GOT3 (cell line): ENCODE data around the gene YIPF1.
"Not testable (repeated sequence)": the region's sequence is repeated elsewhere in the genome, so short reads cannot be mapped to it uniquely, and the experiment has no call there.

Experiments
- DNase-seq: peaks from one replicate; lab custom pipeline; 2025; ENCODE audit warnings: mixed read lengths; lab: John Stamatoyannopoulos, UW

Gene YIPF1

GRCh38 chr1:53837924-53838653 is 51.5 kb downstream of the YIPF1 start, which contains the start of gene NDC1:
Gene NDC1 (minus strand): TSS chr1:53838296. CDS start chr1:53838261, 35 bp downstream.
- DNase-seq, result peak; percentile 93

GRCh38 chr1:53837646-53837923 is 52.0 kb downstream of the YIPF1 start:
- DNase-seq, result no peak

GRCh38 chr1:53835491-53835890 is 54.1 kb downstream of the YIPF1 start:
- no peak for DNase-seq

GRCh38 chr1:53834776-53835175 is 54.8 kb downstream of the YIPF1 start:
- DNase-seq, result no peak

GRCh38 chr1:53833393-53833792 is 56.2 kb downstream of the YIPF1 start:
- DNase-seq, result no peak

GRCh38 chr1:53826367-53826766 is 63.2 kb downstream of the YIPF1 start:
- no peak for DNase-seq

GRCh38 chr1:53825306-53825705 is 64.3 kb downstream of the YIPF1 start:
- no peak for DNase-seq

- DNase-seq, result no peak
These were observed 66.7 kb downstream of the YIPF1 start for GRCh38 chr1:53822931-53823330.

- DNase-seq, result no peak
These were observed 68.2 kb downstream of the YIPF1 start for GRCh38 chr1:53821380-53821779.

- no peak for DNase-seq
These were observed 70.2 kb downstream of the YIPF1 start for GRCh38 chr1:53819387-53819786.

GRCh38 chr1:53816584-53816983 is 73.0 kb downstream of the YIPF1 start:
- DNase-seq, result not testable (repeated sequence)

GRCh38 chr1:53815484-53815883 is 74.1 kb downstream of the YIPF1 start:
- DNase-seq, result not testable (repeated sequence)

- DNase-seq, result no peak
These were observed 78.2 kb downstream of the YIPF1 start for GRCh38 chr1:53811414-53811851.

- no peak for DNase-seq
These were observed 79.1 kb downstream of the YIPF1 start for GRCh38 chr1:53810497-53810896.

GRCh38 chr1:53810007-53810406 is 79.6 kb downstream of the YIPF1 start:
- DNase-seq, result no peak

GRCh38 chr1:53807916-53808315 is 81.7 kb downstream of the YIPF1 start:
- DNase-seq, result no peak

GRCh38 chr1:53804791-53805505 is 84.6 kb downstream of the YIPF1 start:
- no peak for DNase-seq

GRCh38 chr1:53804181-53804580 is 85.4 kb downstream of the YIPF1 start:
- DNase-seq, result no peak
